Bronchial epithelial cell (primary cell): ENCODE results near the gene CCDC86. TPM values are rescaled to one million over a fixed set of nuclear protein-coding genes. Genes with fewer than 3 reads are reported as not detected.

Experiments used
- DNase-seq: peaks from one replicate; pipeline ENCODE4 v3.0.0-alpha.2; 2010; ENCODE audit warnings: low read depth
- FAIRE-seq: peaks from 2 replicates; lab custom pipeline; 2011; peaks lifted over from hg19 to GRCh38; lab: Jason Lieb, UNC
- H3K27me3 ChIP-seq: 2 replicates; pipeline ENCODE4 v1.5.1; 2011; ENCODE audit warnings: low read length; ENCODE audit not compliant: control insufficient read depth, insufficient read depth
- H3K36me3 ChIP-seq: 2 replicates; pipeline ENCODE4 v1.5.1; 2011; ENCODE audit warnings: low read length; ENCODE audit not compliant: control insufficient read depth, insufficient read depth
- H3K4me3 ChIP-seq: 2 replicates; pipeline ENCODE4 v1.5.1; 2011; ENCODE audit warnings: mild to moderate bottlenecking, low read depth, low read length, control low read depth
- CTCF ChIP-seq: IDR thresholded peaks from 2 replicates; pipeline ENCODE4 v1.5.1; 2011; ENCODE audit warnings: mild to moderate bottlenecking, moderate library complexity, low read length, control low read depth, inconsistent platforms; ENCODE audit not compliant: insufficient read depth, severe bottlenecking
- total RNA-seq: library from RNA; depleted of rRNA; stranded (reverse); fragments of >200 nt; gene quantifications from 2 replicates; pipeline ENCODE4 v1.2.1, GENCODE V29; 2014

CCDC86 gene
- total RNA-seq, 1 donor from 2014 or later = 7.4 TPM

DNA sequence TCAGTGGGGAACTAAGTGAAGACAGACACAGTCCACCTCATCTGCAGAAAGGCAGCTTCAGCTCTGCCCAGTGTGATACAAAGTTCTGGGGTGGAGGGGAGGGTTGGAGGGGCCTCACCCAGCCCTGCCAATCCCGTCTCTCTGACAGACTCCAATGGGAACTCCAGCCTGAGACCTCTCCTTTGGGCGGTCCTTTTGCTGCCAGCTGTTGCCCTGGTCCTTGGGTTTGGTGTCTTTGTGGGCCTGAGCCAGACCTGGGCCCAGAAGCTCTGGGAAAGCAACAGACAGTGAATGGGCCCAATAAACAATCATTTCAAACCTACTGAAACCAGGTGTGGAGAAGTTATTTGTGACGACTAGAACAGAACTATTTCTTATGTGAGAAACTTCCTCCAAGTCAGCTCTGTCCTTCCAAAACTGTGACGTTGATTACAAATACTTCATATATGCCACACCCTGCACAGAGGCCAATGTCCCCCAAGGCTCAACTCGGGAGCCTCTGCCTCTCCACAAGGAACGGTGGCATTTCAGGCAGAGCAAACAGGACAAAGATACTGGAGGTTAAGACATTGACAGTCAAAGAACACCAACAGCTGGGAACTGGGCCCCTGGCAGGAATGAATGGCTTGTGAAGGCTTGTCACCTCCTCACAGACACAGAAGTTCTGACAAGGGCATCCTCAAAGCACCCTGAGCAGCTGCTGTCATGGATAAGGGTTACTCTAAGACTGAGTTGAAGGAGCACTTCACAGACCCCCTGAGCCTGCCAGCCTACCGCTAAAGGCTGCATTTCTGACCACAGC is 33.7 kb downstream of the CCDC86 start:
- TF ChIP-seq CTCF = no peak
- H3K4me3 ChIP-seq = no peak overlapping the region
- no peaks in the 10 kb centered on the region for H3K27me3 ChIP-seq
- H3K36me3 ChIP-seq = peaks cover 4% of the 10 kb centered on the region
- FAIRE-seq = no peak
- DNase-seq = no peak

DNA sequence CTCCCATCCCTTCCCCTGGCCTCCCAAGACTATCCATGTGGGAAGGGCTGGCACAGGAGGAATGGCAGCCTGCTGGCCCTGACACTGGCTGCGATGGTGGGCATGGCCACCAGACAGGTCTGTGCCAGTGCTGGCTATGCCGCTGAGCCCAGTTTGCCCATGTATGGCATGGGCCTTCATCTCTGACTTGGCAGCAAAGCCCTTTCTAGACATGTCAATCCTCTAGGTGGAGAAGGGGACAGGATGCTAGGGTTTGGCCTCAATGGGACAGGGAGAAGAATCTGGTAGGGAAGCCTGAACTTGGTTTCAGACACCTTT is 34.2 kb downstream of the CCDC86 start:
- Histone ChIP-seq H3K4me3 (no peak overlapping the region), H3K27me3 (no peaks in the 10 kb centered on the region), H3K36me3 (peaks cover 6% of the 10 kb centered on the region)
- DNase-seq = no peak
- TF ChIP-seq CTCF = no peak
- FAIRE-seq = no peak

- Histone ChIP-seq H3K36me3 (peaks cover 6% of the 10 kb centered on the region), H3K27me3 (no peaks in the 10 kb centered on the region), H3K4me3 (no peak overlapping the region)
- DNase-seq (no peak), FAIRE-seq (no peak)
- TF ChIP-seq CTCF = no peak
Observed at GRCh38 chr11:60878245-60879101, 36.6 kb downstream of the CCDC86 start.

DNA sequence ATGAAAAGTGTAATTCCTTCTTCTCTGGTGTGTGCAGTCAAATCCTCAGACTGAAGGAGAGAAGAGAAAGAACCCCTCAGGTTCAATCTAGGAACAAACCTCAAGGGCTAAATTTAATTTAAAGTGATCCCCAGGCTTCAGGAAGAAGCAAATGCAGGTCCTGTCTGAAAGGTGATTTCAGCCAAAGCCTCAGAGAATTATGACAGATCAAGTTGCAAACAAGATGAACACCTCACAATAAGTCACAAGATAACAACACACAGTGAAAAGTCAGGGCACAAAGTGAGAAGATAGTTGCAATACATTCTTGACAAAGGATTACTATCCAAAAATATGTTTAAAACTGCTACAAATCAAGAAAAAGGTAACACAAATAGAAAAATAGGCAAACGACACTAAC is 37.2 kb downstream of the CCDC86 start:
- no peak for FAIRE-seq
- H3K36me3 ChIP-seq = peaks cover 6% of the 10 kb centered on the region

DNA sequence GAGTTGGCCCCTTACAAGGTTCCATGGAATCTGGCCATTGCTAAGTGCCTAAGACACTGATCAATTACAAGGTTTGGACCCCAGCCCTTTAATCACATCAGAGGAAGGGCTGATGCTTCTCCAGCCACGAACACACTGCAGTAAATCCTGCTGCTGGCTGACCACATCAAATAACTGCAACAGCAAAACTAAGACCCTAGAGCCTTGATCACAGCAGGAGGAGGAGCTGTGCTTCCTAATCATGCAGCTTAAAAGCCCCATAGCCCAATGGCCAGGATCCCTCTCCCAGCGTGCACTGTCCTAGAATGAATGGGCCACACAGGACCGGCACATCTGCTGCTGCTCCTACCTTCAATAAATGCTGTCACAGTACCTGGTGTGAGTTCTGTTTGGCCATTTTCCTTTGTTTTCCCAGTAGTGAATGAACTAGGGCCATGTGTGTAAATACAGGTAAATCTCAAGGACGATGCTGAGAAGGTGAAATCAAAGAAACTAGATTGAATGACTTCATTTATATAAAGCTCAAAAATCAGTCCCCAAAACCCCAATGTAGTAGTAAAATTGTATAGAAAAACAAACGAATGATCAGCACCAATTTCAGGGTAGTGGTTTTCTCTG is 38.2 kb downstream of the CCDC86 start:
- H3K27me3 ChIP-seq = no peaks in the 10 kb centered on the region
- FAIRE-seq (no peak), DNase-seq (no peak)
- peaks cover 6% of the 10 kb centered on the region for H3K36me3 ChIP-seq
- no peak for TF ChIP-seq CTCF
- no peak overlapping the region for H3K4me3 ChIP-seq

More for the DNA sequence above, 37.2 kb downstream of the CCDC86 start:
- H3K4me3 ChIP-seq = no peak overlapping the region
- DNase-seq = no peak
- no peaks in the 10 kb centered on the region for H3K27me3 ChIP-seq
- TF ChIP-seq CTCF = no peak
